ENCODE measurements around the gene KAT2B.

DNA sequence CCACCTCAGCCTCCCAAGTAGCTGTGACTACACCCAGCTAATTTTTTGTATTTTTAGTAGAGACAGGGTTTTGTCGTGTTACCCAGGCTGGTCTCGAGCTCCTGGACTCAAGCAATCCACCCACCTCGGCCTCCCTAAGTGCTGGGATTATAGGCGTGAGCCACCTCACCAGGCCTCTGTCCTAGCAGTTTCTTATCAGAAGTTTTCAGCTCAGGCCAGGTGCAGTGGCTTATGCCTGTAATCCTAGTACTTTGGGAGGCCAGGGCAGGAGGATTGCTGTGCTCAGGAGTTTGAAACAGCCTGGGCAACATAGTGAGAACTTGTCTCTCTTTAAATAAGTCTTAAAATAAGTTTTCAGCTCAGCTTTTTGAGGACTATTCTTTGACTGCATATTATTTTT lies 97.4 kb downstream of the KAT2B start:
- TF ChIP-seq, protein P1, sequence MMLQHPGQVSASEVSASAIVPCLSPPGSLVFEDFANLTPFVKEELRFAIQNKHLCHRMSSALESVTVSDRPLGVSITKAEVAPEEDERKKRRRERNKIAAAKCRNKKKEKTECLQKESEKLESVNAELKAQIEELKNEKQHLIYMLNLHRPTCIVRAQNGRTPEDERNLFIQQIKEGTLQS (IDR thresholded peaks at IDR 0.05), result no peak
- TF ChIP-seq, protein P2, sequence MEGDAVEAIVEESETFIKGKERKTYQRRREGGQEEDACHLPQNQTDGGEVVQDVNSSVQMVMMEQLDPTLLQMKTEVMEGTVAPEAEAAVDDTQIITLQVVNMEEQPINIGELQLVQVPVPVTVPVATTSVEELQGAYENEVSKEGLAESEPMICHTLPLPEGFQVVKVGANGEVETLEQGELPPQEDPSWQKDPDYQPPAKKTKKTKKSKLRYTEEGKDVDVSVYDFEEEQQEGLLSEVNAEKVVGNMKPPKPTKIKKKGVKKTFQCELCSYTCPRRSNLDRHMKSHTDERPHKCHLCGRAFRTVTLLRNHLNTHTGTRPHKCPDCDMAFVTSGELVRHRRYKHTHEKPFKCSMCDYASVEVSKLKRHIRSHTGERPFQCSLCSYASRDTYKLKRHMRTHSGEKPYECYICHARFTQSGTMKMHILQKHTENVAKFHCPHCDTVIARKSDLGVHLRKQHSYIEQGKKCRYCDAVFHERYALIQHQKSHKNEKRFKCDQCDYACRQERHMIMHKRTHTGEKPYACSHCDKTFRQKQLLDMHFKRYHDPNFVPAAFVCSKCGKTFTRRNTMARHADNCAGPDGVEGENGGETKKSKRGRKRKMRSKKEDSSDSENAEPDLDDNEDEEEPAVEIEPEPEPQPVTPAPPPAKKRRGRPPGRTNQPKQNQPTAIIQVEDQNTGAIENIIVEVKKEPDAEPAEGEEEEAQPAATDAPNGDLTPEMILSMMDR (IDR thresholded peaks at IDR 0.05; ENCODE audit: low read depth, low read length, missing input control), result no peak
- TF ChIP-seq JUND (IDR thresholded peaks at IDR 0.05) (no peak), MAX (IDR thresholded peaks at IDR 0.05) (no peak), YY1 (IDR thresholded peaks at IDR 0.05) (no peak), SP1 (IDR thresholded peaks at IDR 0.05) (no peak), FOXA1 (IDR thresholded peaks at IDR 0.05) (no peak), TAF1 (conservative IDR thresholded peaks at IDR 0.05) (no peak), RAD21 (IDR thresholded peaks at IDR 0.05) (no peak), EGR1 (IDR thresholded peaks at IDR 0.05; ENCODE audit: low read depth in 2 of 2) (no peak), NR2F2 (IDR thresholded peaks at IDR 0.05) (no peak)
- TF ChIP-seq, protein P3, sequence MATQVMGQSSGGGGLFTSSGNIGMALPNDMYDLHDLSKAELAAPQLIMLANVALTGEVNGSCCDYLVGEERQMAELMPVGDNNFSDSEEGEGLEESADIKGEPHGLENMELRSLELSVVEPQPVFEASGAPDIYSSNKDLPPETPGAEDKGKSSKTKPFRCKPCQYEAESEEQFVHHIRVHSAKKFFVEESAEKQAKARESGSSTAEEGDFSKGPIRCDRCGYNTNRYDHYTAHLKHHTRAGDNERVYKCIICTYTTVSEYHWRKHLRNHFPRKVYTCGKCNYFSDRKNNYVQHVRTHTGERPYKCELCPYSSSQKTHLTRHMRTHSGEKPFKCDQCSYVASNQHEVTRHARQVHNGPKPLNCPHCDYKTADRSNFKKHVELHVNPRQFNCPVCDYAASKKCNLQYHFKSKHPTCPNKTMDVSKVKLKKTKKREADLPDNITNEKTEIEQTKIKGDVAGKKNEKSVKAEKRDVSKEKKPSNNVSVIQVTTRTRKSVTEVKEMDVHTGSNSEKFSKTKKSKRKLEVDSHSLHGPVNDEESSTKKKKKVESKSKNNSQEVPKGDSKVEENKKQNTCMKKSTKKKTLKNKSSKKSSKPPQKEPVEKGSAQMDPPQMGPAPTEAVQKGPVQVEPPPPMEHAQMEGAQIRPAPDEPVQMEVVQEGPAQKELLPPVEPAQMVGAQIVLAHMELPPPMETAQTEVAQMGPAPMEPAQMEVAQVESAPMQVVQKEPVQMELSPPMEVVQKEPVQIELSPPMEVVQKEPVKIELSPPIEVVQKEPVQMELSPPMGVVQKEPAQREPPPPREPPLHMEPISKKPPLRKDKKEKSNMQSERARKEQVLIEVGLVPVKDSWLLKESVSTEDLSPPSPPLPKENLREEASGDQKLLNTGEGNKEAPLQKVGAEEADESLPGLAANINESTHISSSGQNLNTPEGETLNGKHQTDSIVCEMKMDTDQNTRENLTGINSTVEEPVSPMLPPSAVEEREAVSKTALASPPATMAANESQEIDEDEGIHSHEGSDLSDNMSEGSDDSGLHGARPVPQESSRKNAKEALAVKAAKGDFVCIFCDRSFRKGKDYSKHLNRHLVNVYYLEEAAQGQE (IDR thresholded peaks at IDR 0.05), result no peak
- TF ChIP-seq, protein P4, sequence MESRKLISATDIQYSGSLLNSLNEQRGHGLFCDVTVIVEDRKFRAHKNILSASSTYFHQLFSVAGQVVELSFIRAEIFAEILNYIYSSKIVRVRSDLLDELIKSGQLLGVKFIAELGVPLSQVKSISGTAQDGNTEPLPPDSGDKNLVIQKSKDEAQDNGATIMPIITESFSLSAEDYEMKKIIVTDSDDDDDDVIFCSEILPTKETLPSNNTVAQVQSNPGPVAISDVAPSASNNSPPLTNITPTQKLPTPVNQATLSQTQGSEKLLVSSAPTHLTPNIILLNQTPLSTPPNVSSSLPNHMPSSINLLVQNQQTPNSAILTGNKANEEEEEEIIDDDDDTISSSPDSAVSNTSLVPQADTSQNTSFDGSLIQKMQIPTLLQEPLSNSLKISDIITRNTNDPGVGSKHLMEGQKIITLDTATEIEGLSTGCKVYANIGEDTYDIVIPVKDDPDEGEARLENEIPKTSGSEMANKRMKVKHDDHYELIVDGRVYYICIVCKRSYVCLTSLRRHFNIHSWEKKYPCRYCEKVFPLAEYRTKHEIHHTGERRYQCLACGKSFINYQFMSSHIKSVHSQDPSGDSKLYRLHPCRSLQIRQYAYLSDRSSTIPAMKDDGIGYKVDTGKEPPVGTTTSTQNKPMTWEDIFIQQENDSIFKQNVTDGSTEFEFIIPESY (IDR thresholded peaks at IDR 0.05), result no peak
